SK-N-MC (cell line): ENCODE results near the gene SCAMP4.
"Not testable (repeated sequence)": the region's sequence is repeated elsewhere in the genome, so short reads cannot be mapped to it uniquely, and the experiment has no call there.

Experiments used
- DNase-seq: peaks from one replicate; pipeline ENCODE4 v3.0.0-alpha.2; 2011; ENCODE audit warnings: low read depth, low spot score
- H3K27ac ChIP-seq: fragments of 200-600 bp; sonication (generic); 2 replicates; pipeline ENCODE4 v1.5.1; 2016; ENCODE audit warnings: mixed run types
- H3K36me3 ChIP-seq: fragments of 200-600 bp; sonication (generic); 2 replicates; pipeline ENCODE4 v1.6.1; 2017; ENCODE audit warnings: antibody characterized with exemption, low read length, mixed read lengths; ENCODE audit not compliant: insufficient read depth
- H3K4me3 ChIP-seq: fragments of 200-600 bp; sonication (generic); 2 replicates; pipeline ENCODE4 v1.5.1; 2016
- H3K9ac ChIP-seq: fragments of 200-600 bp; sonication (generic); 2 replicates; pipeline ENCODE4 v1.8.0; 2017; ENCODE audit warnings: mixed run types, mixed read lengths; ENCODE audit not compliant: insufficient read length
- H3K9me3 ChIP-seq: fragments of 200-600 bp; sonication (generic); 2 replicates; pipeline ENCODE4 v1.6.1; 2017; ENCODE audit warnings: low read depth, mild to moderate bottlenecking, antibody characterized with exemption, low read length, moderate library complexity, mixed read lengths
- EZH2 ChIP-seq: fragments of 200-600 bp; sonication (generic); IDR thresholded peaks from one replicate; pipeline ENCODE4 v1.6.1; 2017; ENCODE audit warnings: antibody characterized with exemption
- FOXP2 ChIP-seq: optimal IDR thresholded peaks from 2 replicates; pipeline ENCODE3; 2011; ENCODE audit warnings: mild to moderate bottlenecking, moderate library complexity; ENCODE audit not compliant: insufficient read depth; ENCODE audit errors: extremely low read length, control extremely low read depth
- POLR2AphosphoS5 ChIP-seq: IDR thresholded peaks from 2 replicates; pipeline ENCODE4 v1.6.1; 2012; ENCODE audit warnings: mild to moderate bottlenecking, low read depth, low read length, borderline replicate concordance

Gene SCAMP4

DNA sequence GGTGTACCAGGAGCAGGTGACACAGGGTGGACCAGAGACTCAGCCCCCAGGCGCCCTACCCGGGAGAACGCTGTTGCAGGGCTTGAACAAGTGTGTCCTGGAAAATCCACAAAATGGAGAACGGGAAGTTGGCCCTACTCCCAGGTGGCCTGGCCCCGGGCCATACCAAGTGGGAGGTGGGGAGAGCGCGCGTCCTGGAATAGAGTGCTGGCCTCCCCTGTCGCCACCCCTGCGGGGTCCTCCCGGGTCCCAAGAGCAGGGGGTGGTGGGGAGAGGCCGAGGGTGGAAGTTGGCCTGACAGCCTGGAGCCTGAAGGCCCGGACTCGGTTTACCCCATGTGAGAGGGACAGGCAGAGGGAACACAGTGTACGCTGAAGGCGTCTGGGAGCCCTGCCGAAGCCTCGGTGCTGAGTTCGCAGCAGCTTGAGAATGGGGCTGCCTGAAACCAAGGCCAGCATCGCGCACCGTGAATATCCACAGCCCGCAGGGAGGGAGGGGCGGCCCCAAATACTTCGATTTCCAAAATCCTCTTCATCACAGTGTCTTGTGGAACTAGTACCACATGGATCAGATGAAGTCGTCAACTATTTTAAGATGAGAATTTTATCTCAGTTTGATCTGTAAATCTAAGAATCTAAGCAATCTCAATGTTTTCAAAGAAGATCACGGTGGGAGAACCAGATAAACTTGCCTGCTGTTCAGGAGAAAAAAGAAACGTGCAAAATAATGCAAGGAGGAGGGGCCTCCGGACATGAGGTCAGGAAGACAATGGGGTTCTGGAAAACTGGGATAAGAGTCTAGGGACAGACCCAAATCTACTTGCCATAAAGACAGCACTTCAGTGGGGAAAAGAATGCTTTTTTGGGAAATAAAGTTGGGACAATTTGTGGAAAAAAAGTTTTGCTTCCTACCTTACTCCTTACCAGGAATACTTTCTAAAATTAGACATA lies 31.4 kb upstream of the SCAMP4 start:
- TF ChIP-seq EZH2: no peak
- no peak for TF ChIP-seq FOXP2
- no peak for TF ChIP-seq POLR2AphosphoS5
- no peak for DNase-seq
- Histone ChIP-seq H3K27ac (peak overlapping the region; percentile 51; the same call in 1 of the 2 replicates), H3K4me3 (peak overlapping the region; percentile 98), H3K36me3 (peaks cover 4% of the 10 kb centered on the region; the same call in 1 of the 2 replicates), H3K9me3 (no peaks in the 10 kb centered on the region), H3K9ac (peak overlapping the region; percentile 97)

DNA sequence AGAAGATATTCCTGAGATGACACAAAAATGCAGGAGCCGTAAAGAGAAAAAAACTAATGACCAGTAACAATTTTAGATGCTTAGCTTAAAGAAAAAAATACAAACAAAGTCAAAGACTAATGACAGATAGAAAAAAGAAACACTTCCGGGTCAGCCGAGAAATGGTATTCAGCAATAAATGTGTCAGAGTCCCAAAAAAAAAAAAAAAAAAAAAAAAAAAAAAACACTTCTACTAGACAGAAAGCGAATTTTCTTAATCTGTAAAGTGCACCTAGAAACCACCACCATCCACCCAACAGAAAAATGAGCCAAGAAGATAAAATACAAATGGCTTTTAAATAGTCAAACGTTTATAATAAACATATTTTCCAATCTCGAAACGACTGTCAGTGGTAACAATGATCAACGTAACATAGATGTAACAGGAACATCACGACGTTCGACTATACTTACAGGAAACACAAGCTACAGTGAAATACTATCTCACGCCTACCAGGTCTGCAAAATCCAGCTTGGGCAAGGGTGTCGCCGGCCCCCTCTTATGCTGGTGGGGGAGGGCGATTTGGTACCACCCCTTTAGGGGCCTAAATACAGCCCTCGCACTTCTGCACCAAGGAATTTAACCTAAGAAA lies 30.5 kb upstream of the SCAMP4 start:
- DNase-seq: no peak
- Histone ChIP-seq H3K36me3 (peaks cover 4% of the 10 kb centered on the region; the same call in 1 of the 2 replicates), H3K9me3 (no peaks in the 10 kb centered on the region), H3K9ac (peak overlapping the region; percentile 97), H3K4me3 (peak overlapping the region; percentile 98), H3K27ac (peak overlapping the region; percentile 51; the same call in 1 of the 2 replicates)
- TF ChIP-seq POLR2AphosphoS5 (no peak), EZH2 (no peak), FOXP2 (no peak)

DNA sequence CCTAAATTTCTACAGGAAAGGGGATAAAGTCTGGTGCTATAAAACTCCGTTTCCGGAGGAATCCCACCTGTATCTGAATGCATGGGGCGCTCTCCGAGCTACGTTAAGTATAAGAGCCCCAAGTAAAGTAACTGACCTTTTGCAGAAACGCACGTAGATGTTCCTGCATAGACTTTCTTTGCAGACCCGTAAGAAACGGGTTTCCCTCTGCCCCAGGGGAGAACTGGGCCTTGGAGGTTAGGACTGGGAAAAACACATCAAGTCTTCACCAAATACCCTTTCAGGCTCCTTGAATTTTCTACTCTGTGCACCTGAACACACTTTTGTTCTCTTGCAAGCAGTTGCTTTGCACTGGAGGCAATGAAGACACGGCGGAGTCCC lies 29.9 kb upstream of the SCAMP4 start:
- not testable (repeated sequence) for H3K36me3 ChIP-seq, DNase-seq, H3K9me3 ChIP-seq
- Histone ChIP-seq H3K27ac (peak overlapping the region; percentile 54), H3K9ac (peak overlapping the region; percentile 97), H3K4me3 (peak overlapping the region; percentile 98)

DNA sequence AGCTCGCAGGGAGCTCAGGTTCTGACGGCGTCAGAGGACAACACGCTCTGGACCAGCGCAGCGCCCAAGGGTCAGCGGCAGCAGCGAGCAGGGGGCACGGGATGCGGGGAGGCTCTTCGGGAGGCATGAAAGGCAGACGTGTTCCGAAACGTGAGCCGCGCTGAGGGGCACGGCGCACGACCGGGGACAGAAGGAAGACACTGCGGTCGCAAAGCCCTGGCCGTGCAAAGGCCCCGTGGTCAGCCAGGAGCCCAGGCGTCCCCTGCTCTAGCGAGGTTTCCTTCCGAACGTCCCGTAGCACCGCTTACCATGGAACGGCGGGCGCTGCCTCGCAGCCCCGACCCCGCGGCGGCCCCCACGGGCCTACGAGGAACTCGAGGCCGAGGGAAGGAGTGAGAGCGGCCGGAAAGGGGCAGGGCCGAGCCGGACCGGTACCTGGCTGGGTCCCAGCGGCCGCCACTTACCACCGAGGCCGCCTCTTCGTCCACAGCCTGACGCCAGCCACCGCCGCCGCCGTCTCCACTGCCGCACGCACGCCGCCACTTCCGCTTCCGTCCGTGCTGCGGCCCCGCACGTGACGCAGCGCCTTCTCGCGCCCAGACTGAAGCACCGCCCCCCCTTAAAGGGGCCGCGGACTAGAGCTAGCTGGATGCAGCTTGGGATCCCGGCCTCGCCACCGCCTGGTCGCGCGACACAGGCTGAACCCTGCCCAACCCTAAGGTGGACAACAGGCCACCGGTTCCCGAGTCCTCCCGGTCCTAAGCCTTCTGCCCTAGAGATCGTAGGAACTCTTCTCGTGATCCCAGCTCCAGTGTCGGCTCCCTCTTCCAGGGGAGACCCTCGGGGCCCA lies 29.3 kb upstream of the SCAMP4 start:
- Histone ChIP-seq H3K27ac (peak overlapping the region; percentile 87), H3K9ac (peak overlapping the region; percentile 97), H3K9me3 (no peaks in the 10 kb centered on the region), H3K4me3 (peak overlapping the region; percentile 98), H3K36me3 (peaks cover 4% of the 10 kb centered on the region; the same call in 1 of the 2 replicates)
- no peak for TF ChIP-seq EZH2
- no peak for TF ChIP-seq FOXP2
- peak; percentile 90 for TF ChIP-seq POLR2AphosphoS5
- no peak for DNase-seq

DNA sequence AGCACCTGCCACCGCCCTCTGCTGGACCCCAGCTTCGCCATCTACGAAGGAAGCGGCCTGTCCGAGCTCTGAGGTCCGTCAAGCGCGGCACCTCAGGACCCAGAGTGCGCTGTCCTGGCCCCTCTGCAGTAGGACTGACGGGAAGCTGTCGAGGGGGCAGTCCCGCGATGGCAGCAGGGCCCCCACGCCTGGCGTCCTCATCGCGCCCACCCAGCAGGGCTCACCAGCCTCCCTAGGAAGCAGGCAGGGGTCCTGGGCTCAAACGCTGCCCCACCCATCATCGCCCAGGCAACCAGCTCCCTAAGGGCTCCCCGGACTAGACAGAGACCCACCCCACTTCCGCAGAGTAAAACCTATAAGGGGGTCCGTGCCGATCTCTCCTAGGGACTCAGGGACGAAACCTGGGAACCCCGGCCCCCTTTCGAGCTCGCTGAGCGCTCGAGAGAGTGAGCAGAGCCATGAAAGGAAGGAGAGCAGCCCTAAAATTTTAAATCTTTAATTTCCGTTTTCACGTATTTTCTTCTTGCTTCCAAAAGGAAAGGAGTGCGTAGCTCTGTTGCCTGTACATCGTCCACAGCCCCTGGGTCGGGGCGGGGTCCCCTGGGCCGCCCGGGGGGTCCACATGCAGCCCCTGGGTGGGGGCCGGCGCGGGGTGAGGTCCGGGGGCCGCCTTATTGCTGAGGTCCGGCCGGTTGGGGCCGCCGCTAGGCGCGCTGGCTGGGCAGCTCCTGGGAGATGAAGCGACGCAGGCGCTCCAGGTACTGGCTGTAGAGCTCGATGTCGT lies 28.5 kb upstream of the SCAMP4 start:
- not testable (repeated sequence) for H3K9me3 ChIP-seq, H3K36me3 ChIP-seq, DNase-seq
- peak overlapping the region; percentile 87 for H3K27ac ChIP-seq
- H3K4me3 ChIP-seq: peak overlapping the region; percentile 98
- peak overlapping the region; percentile 97 for H3K9ac ChIP-seq

DNA sequence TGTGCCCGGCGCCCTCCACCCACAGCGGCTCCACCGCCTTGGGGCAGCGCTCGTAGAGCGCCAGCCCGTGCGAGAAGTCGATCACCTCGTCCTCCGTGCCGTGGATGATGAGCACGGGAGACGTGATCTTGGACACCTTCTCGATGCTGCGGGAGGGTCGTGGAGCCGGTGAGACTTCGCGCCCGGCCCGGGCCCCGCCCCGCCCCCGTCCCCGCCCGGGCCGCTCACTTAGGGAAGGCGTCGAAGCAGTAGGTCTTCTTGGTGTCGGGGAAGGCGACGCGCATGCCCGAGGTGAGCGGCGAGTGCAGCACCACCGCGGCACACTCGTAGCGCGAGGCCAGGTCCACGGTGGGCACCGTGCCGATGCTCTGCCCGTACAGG lies 27.9 kb upstream of the SCAMP4 start:
- not testable (repeated sequence) for DNase-seq, H3K27ac ChIP-seq, H3K36me3 ChIP-seq, H3K4me3 ChIP-seq, H3K9ac ChIP-seq, H3K9me3 ChIP-seq

DNA sequence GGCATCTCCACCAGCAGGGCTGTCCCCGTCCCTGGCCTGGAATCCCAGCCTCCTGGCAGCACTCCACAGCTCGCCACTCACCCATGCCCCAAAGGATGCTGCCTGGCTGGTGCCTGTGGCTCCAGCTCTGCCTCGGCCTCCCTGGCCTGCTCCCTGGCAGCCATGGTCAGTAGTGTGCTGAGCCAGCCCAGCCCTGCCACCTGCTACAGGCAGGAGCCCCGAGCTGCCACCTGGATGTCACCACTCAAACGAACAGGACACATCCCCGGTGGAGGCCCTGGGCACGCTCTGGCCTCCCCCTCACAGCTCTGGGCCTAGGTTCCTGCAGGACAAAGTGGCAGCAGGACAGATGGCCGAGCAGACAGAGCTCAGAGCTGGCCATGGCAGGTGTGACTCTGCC lies 26.6 kb upstream of the SCAMP4 start:
- not testable (repeated sequence) for H3K9ac ChIP-seq, H3K4me3 ChIP-seq, H3K27ac ChIP-seq

DNA sequence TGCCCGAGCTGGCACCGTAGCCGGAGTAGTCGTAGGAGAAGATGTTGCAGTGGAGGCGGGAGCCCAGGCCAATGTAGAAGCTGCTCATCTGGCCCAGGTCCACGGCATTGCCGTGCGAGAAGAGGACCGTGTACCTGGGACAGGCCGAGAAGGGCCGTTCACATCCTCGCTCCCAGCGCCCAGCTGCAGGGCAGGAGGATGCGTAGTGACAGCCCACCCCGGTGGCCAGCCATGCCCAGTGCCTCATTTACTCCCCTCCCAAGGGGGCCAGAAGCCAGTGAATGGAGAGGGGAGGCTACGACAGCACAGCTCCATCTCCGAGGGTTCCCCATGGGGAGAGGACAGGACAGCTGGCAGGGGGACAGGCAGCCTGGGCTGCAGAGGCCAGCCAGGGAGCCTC lies 25.2 kb upstream of the SCAMP4 start:
- not testable (repeated sequence) for H3K9ac ChIP-seq, H3K9me3 ChIP-seq, DNase-seq, H3K36me3 ChIP-seq, H3K27ac ChIP-seq, H3K4me3 ChIP-seq

More for the DNA sequence above, 26.6 kb upstream of the SCAMP4 start:
- H3K36me3 ChIP-seq, H3K9me3 ChIP-seq, DNase-seq: not testable (repeated sequence)
